Neural cell (in vitro differentiated cells): ENCODE data around the gene FGF14. TPM values are rescaled to one million over a fixed set of nuclear protein-coding genes. Genes with fewer than 3 reads are reported as not detected.

Experiments used
- H2AFZ ChIP-seq: fragments of 200-600, 300-800 bp; sonication (generic), shearing (Covaris generic); 2 replicates; pipeline ENCODE4 v1.6.0; 2014; ENCODE audit warnings: low read depth, mild to moderate bottlenecking, antibody characterized with exemption, low read length, moderate library complexity
- H3F3A ChIP-seq: fragments of 200-600 bp; shearing (Covaris generic); 2 replicates; pipeline ENCODE4 v1.6.1; 2016; ENCODE audit warnings: mild to moderate bottlenecking, moderate library complexity, mixed read lengths, antibody characterized with exemption, low read length; ENCODE audit not compliant: insufficient read depth, poor library complexity, severe bottlenecking
- H3K27ac ChIP-seq: fragments of 200-600, 300-800 bp; sonication (generic), shearing (Covaris generic); 2 replicates; pipeline ENCODE4 v1.5.1; 2014; ENCODE audit warnings: mild to moderate bottlenecking, low read length, moderate library complexity
- H3K27me3 ChIP-seq: fragments of 300-800, 200-600 bp; sonication (generic), shearing (Covaris generic); 2 replicates; pipeline ENCODE4 v1.6.0; 2014; ENCODE audit warnings: mild to moderate bottlenecking, low read depth, low read length, moderate library complexity; ENCODE audit not compliant: insufficient read depth
- H3K36me3 ChIP-seq: fragments of 300-800, 200-600 bp; sonication (generic), shearing (Covaris generic); 2 replicates; pipeline ENCODE4 v1.5.1; 2014; ENCODE audit warnings: mild to moderate bottlenecking, antibody characterized with exemption, low read length, moderate library complexity; ENCODE audit not compliant: insufficient read depth
- H3K4me2 ChIP-seq: fragments of 300-800, 200-600 bp; sonication (generic), shearing (Covaris generic); 2 replicates; pipeline ENCODE4 v1.6.0; 2014; ENCODE audit warnings: mild to moderate bottlenecking, low read length
- H3K4me3 ChIP-seq: fragments of 300-800, 200-600 bp; sonication (generic), shearing (Covaris generic); 2 replicates; pipeline ENCODE4 v1.5.1; 2014; ENCODE audit warnings: mild to moderate bottlenecking, low read length, moderate library complexity
- H3K79me2 ChIP-seq: fragments of 200-600 bp; shearing (Covaris generic); replicated peaks from 2 replicates; pipeline ENCODE4 v1.6.0; 2014; ENCODE audit warnings: mild to moderate bottlenecking, low read length, moderate library complexity; ENCODE audit not compliant: insufficient read depth
- H3K9ac ChIP-seq: fragments of 300-800, 200-600 bp; sonication (generic), shearing (Covaris generic); 2 replicates; pipeline ENCODE4 v1.6.1; 2016; ENCODE audit warnings: mild to moderate bottlenecking, low read length, mixed read lengths
- H3K9me2 ChIP-seq: fragments of 200-600 bp; shearing (Covaris generic); 2 replicates; pipeline ENCODE4 v1.6.1; 2016; ENCODE audit warnings: mild to moderate bottlenecking, low read length, mixed read lengths; ENCODE audit not compliant: insufficient read depth
- H3K9me3 ChIP-seq: fragments of 200-600, 300-800 bp; sonication (generic), shearing (Covaris generic); 2 replicates; pipeline ENCODE4 v1.6.1; 2016; ENCODE audit warnings: mild to moderate bottlenecking, mixed run types, low read length, moderate library complexity, mixed read lengths
- H4K20me1 ChIP-seq: fragments of 200-600 bp; shearing (Covaris generic); 2 replicates; pipeline ENCODE4 v1.6.1; 2016; ENCODE audit warnings: mild to moderate bottlenecking, mixed run types; ENCODE audit not compliant: insufficient read depth
- CTCF ChIP-seq: fragments of 450-650 bp; IDR thresholded peaks from 2 replicates; pipeline ENCODE4 v1.5.1; 2014; ENCODE audit warnings: antibody characterized with exemption, mild to moderate bottlenecking, moderate library complexity; ENCODE audit not compliant: poor library complexity, severe bottlenecking
- EP300 ChIP-seq: fragments of 450-650 bp; conservative IDR thresholded peaks from 2 replicates; pipeline ENCODE4 v1.6.1; 2014; ENCODE audit warnings: antibody characterized with exemption, mild to moderate bottlenecking, moderate library complexity; ENCODE audit not compliant: poor library complexity, severe bottlenecking
- EZH2 ChIP-seq: fragments of 200-600, 300-800 bp; shearing (Covaris generic), sonication (generic); IDR thresholded peaks from 2 replicates; pipeline ENCODE4 v1.6.1; 2014; ENCODE audit warnings: antibody characterized with exemption, low read length, borderline replicate concordance, mild to moderate bottlenecking; ENCODE audit not compliant: insufficient read depth, poor library complexity, severe bottlenecking
- MXI1 ChIP-seq: fragments of 450-650 bp; conservative IDR thresholded peaks from 2 replicates; pipeline ENCODE4 v1.6.1; 2014; ENCODE audit warnings: antibody characterized with exemption, mild to moderate bottlenecking; ENCODE audit not compliant: poor library complexity, severe bottlenecking
- POLR2AphosphoS5 ChIP-seq: IDR thresholded peaks from 2 replicates; pipeline ENCODE4 v1.6.1; 2012
- RAD21 ChIP-seq: fragments of 450-650 bp; conservative IDR thresholded peaks from 2 replicates; pipeline ENCODE4 v1.6.1; 2014; ENCODE audit warnings: antibody characterized with exemption, mild to moderate bottlenecking, moderate library complexity
- SMC3 ChIP-seq: fragments of 450-650 bp; conservative IDR thresholded peaks from 2 replicates; pipeline ENCODE4 v1.6.1; 2014; ENCODE audit warnings: antibody characterized with exemption, mild to moderate bottlenecking, moderate library complexity; ENCODE audit not compliant: poor library complexity
- TAF1 ChIP-seq: IDR thresholded peaks from 2 replicates; pipeline ENCODE4 v1.6.1; 2012; ENCODE audit warnings: low read depth
- polyA plus RNA-seq: library from polyadenylated mRNA; depleted of rRNA; stranded (reverse); fragments of >200 nt; gene quantifications from 2 replicates; pipeline ENCODE4 v1.2.3, GENCODE V29; 2014
- TF ChIP-seq, protein P1 (sequence below): IDR thresholded peaks from 2 replicates; pipeline ENCODE4 v1.6.1; 2012; ENCODE audit warnings: borderline replicate concordance

Gene FGF14
- polyA plus RNA-seq, 1 donor from 2014 or later = 36.4 TPM

GRCh38 chr13:102049853-102050252 is 352.0 kb downstream of the FGF14 start:
- no peaks in the 10 kb centered on the region for H3K79me2 ChIP-seq
- no peaks in the 10 kb centered on the region for H3F3A ChIP-seq
- H3K27me3 ChIP-seq = no peaks in the 10 kb centered on the region
- H3K4me2 ChIP-seq = no peak overlapping the region
- peaks cover 11% of the 10 kb centered on the region for H3K9me3 ChIP-seq
- no peak overlapping the region for H3K4me3 ChIP-seq
- no peaks in the 10 kb centered on the region for H4K20me1 ChIP-seq
- no peaks in the 10 kb centered on the region for H3K9me2 ChIP-seq
- H3K36me3 ChIP-seq = no peaks in the 10 kb centered on the region
- no peak overlapping the region for H3K27ac ChIP-seq
- H3K9ac ChIP-seq = no peak overlapping the region
- TF ChIP-seq EZH2 (no peak), SMC3 (no peak), MXI1 (no peak), TAF1 (no peak), CTCF (no peak), POLR2AphosphoS5 (no peak), RAD21 (no peak)
- TF ChIP-seq, protein P1, sequence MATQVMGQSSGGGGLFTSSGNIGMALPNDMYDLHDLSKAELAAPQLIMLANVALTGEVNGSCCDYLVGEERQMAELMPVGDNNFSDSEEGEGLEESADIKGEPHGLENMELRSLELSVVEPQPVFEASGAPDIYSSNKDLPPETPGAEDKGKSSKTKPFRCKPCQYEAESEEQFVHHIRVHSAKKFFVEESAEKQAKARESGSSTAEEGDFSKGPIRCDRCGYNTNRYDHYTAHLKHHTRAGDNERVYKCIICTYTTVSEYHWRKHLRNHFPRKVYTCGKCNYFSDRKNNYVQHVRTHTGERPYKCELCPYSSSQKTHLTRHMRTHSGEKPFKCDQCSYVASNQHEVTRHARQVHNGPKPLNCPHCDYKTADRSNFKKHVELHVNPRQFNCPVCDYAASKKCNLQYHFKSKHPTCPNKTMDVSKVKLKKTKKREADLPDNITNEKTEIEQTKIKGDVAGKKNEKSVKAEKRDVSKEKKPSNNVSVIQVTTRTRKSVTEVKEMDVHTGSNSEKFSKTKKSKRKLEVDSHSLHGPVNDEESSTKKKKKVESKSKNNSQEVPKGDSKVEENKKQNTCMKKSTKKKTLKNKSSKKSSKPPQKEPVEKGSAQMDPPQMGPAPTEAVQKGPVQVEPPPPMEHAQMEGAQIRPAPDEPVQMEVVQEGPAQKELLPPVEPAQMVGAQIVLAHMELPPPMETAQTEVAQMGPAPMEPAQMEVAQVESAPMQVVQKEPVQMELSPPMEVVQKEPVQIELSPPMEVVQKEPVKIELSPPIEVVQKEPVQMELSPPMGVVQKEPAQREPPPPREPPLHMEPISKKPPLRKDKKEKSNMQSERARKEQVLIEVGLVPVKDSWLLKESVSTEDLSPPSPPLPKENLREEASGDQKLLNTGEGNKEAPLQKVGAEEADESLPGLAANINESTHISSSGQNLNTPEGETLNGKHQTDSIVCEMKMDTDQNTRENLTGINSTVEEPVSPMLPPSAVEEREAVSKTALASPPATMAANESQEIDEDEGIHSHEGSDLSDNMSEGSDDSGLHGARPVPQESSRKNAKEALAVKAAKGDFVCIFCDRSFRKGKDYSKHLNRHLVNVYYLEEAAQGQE = no peak
- no peak overlapping the region for H2AFZ ChIP-seq

- H3K4me2 ChIP-seq = no peak overlapping the region
- H3K9me2 ChIP-seq = no peaks in the 10 kb centered on the region
- no peaks in the 10 kb centered on the region for H3K36me3 ChIP-seq
- H3F3A ChIP-seq = no peaks in the 10 kb centered on the region
- peak overlapping the region; percentile 44 for H3K4me3 ChIP-seq
- peak overlapping the region; percentile 91 for H3K27ac ChIP-seq
- peaks cover 1% of the 10 kb centered on the region for H3K9me3 ChIP-seq
- peak overlapping the region; percentile 43 for H3K9ac ChIP-seq
- TF ChIP-seq POLR2AphosphoS5 (peak; percentile 82), CTCF (peak; percentile 58), SMC3 (peak; percentile 57), RAD21 (peak; percentile 47), MXI1 (no peak), EP300 (peak; percentile 96), EZH2 (no peak)
- TF ChIP-seq, protein P1 = peak; percentile 78
- no peaks in the 10 kb centered on the region for H4K20me1 ChIP-seq
- H3K27me3 ChIP-seq = no peaks in the 10 kb centered on the region
- no peak overlapping the region for H2AFZ ChIP-seq
- H3K79me2 ChIP-seq = no peaks in the 10 kb centered on the region
Observed at GRCh38 chr13:102045731-102046130, 356.1 kb downstream of the FGF14 start.
